B cell (primary cell): Measurements from ENCODE around the gene ST6GAL1. TPM values are rescaled to one million over a fixed set of nuclear protein-coding genes. Genes with fewer than 3 reads are reported as not detected.

Experiments used
- ATAC-seq: fragments of 200-7000 bp; cut with Tn5 transposase; one replicate; pipeline ENCODE4 v1.10.0; 2021; ENCODE audit warnings: low read depth, mild to moderate bottlenecking, moderate number of reproducible peaks, moderate library complexity
- CTCF ChIA-PET: fragments of 350-600 bp; sonication (Branson Sonifier 250); formaldehyde crosslinking; loops from one replicate; lab custom pipeline; 2021; ENCODE audit warnings: antibody characterized with exemption, inconsistent platforms; lab: Charles Lee
- POLR2A ChIA-PET: fragments of 350-600 bp; sonication (Branson Sonifier 250); formaldehyde crosslinking; loops from one replicate; lab custom pipeline; 2021; ENCODE audit warnings: antibody characterized with exemption; lab: Charles Lee
- DNase-seq: peaks from one replicate; pipeline ENCODE4 v3.0.0; 2013
- H2AFZ ChIP-seq: 2 replicates; pipeline ENCODE4 v1.6.1; 2012; ENCODE audit warnings: mild to moderate bottlenecking, low read depth, low read length; ENCODE audit not compliant: insufficient read depth, poor library complexity, severe bottlenecking
- H3K27ac ChIP-seq, 2 donors: 1 replicate in 1 of 2; 2 replicates in 1 of 2; pipeline ENCODE4 v1.5.1; 2012 to 2013; ENCODE audit warnings: low read length in 2 of 2, mild to moderate bottlenecking in 2 of 2, moderate library complexity in 1 of 2
- H3K27me3 ChIP-seq, 4 experiments: fragments of 200-600 bp in 1 of 4; sonication (generic) in 1 of 4; replicated peaks in 1 of 4; 1 replicate in 2 of 4; 2 replicates in 2 of 4; pipeline versions ENCODE4 v1.6.1 to v1.7.0; 2013 to 2016; ENCODE audit warnings: low read length in 3 of 4, mild to moderate bottlenecking in 2 of 4, mixed read lengths in 1 of 4, moderate library complexity in 1 of 4; ENCODE audit not compliant: insufficient read depth in 4 of 4, control insufficient read depth in 3 of 4; ENCODE audit errors: control extremely low read depth in 1 of 4
- H3K36me3 ChIP-seq, 2 experiments: replicated peaks in 1 of 2; 1 replicate in 1 of 2; 2 replicates in 1 of 2; pipeline versions ENCODE4 v1.6.1 to v1.7.1; 2013; ENCODE audit warnings: low read length in 1 of 2; ENCODE audit not compliant: insufficient read depth in 2 of 2, control insufficient read depth in 1 of 2; ENCODE audit errors: control extremely low read depth in 1 of 2, extremely low read depth in 1 of 2
- H3K4me1 ChIP-seq, 2 donors: fragments of 200-600 bp in 1 of 2; sonication (generic) in 1 of 2; 1 replicate in 1 of 2; 2 replicates in 1 of 2; pipeline versions ENCODE4 v1.5.1 to v1.6.1; 2013 to 2017; ENCODE audit warnings: low read length in 2 of 2; ENCODE audit not compliant: control insufficient read depth in 2 of 2, insufficient read depth in 2 of 2
- H3K4me2 ChIP-seq: replicated peaks from 2 replicates; pipeline ENCODE3; 2012; ENCODE audit warnings: mild to moderate bottlenecking, low read depth, low read length; ENCODE audit not compliant: poor library complexity, severe bottlenecking
- H3K4me3 ChIP-seq, 5 experiments: fragments of 200-600 bp in 1 of 5; sonication (generic) in 1 of 5; 1 replicate in 3 of 5; 2 replicates in 2 of 5; pipeline versions ENCODE4 v1.5.1 to v1.7.0; 2011 to 2016; ENCODE audit warnings: low read length in 4 of 5, mild to moderate bottlenecking in 4 of 5, low read depth in 2 of 5, control low read depth in 1 of 5, moderate library complexity in 1 of 5; ENCODE audit not compliant: insufficient read depth in 1 of 5; ENCODE audit errors: control extremely low read depth in 1 of 5, extremely low read depth in 1 of 5
- H3K79me2 ChIP-seq: fragments of 200-600 bp; sonication (generic); one replicate; pipeline ENCODE4 v1.6.0; 2016; ENCODE audit warnings: low read length; ENCODE audit not compliant: control insufficient read depth, insufficient read depth
- H3K9ac ChIP-seq: fragments of 200-600 bp; sonication (generic); 2 replicates; pipeline ENCODE4 v1.6.1; 2017; ENCODE audit warnings: mild to moderate bottlenecking, low read length, moderate library complexity
- H3K9me3 ChIP-seq, 3 donors: one replicate each; pipeline versions ENCODE4 v1.6.1 to v1.7.1; 2013; ENCODE audit warnings: low read length in 2 of 3; ENCODE audit not compliant: control insufficient read depth in 2 of 3, insufficient read depth in 1 of 3; ENCODE audit errors: control extremely low read depth in 1 of 3
- H4K20me1 ChIP-seq: 2 replicates; pipeline ENCODE4 v1.6.0; 2012; ENCODE audit warnings: mild to moderate bottlenecking, low read length; ENCODE audit not compliant: insufficient read depth, control insufficient read depth, poor library complexity, severe bottlenecking
- H3K27ac Mint-ChIP-seq: one replicate; pipeline ENCODE4 v1.8.0; 2021; ENCODE audit warnings: mixed read lengths
- H3K27me3 Mint-ChIP-seq: one replicate; pipeline ENCODE4 v1.8.0; 2021; ENCODE audit warnings: mixed read lengths
- H3K4me1 Mint-ChIP-seq: one replicate; pipeline ENCODE4 v1.8.0; 2021; ENCODE audit warnings: mixed read lengths
- H3K4me3 Mint-ChIP-seq: one replicate; pipeline ENCODE4 v1.8.0; 2021; ENCODE audit warnings: mixed read lengths
- H3K9me3 Mint-ChIP-seq: one replicate; pipeline ENCODE4 v1.8.0; 2022; ENCODE audit warnings: mixed read lengths; ENCODE audit not compliant: insufficient read depth
- EZH2 ChIP-seq: IDR thresholded peaks from 2 replicates; pipeline ENCODE4 v1.6.1; 2012; ENCODE audit warnings: borderline replicate concordance, low read depth, mild to moderate bottlenecking, moderate library complexity, low read length; ENCODE audit not compliant: insufficient read depth, poor library complexity, severe bottlenecking
- WGBS: methylation state at CpG from one replicate; pipeline ENCODE4 v1.1.5; 2013; ENCODE audit warnings: missing lambda C conversion rate; ENCODE audit not compliant: insufficient coverage; 5-methylcytosine and 5-hydroxymethylcytosine counted together
- intact Hi-C: fragments of 100-400 bp; cut with micrococcal nuclease; formaldehyde crosslinking; loops from one replicate; pipeline ENCODE4 v1.10.0; 2022
- polyA plus RNA-seq: library from polyadenylated mRNA; depleted of rRNA; stranded (reverse); fragments of >200 nt; gene quantifications from 2 replicates; pipeline ENCODE4 v1.2.3, GENCODE V29; 2012
- total RNA-seq, 2 donors: library from RNA; stranded (reverse); fragments of 120-200 nt in 1 of 2; gene quantifications; 1 replicate in 1 of 2; 2 replicates in 1 of 2; pipeline versions ENCODE4 v1.2.3 to v1.2.4, GENCODE V29; 2013 to 2022
- TF ChIP-seq, protein P1 (sequence below): fragments of 200-600 bp; IDR thresholded peaks from one replicate; pipeline ENCODE4 v1.8.0; 2022; ENCODE audit warnings: antibody characterized with exemption, mild to moderate bottlenecking

ST6GAL1 gene
- total and polyA plus RNA-seq, 2 donors (not counting 1 experiment from before 2014, with no cell fraction given): 174 to 563 TPM

DNA sequence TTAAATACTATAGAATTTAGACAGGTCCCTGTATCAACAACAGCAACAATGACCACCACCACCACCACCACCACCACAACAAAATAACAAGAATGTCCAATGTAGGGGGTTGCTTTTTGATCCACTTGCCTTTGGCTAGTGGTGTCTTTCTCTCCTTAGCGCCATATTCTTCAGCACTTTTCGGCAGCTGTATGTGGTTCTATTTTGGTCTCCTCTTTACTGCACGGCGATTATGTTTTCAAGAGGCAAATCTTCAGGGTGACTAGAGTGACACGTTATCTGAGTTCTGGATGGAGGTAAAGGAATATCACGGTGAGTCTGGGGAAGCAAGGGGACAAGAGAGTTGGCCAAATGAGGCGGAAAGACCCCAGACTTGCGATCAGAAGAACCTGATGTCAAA, 56.1 kb downstream of the ST6GAL1 start:
- peak overlapping the region; percentile 59 for H3K4me2 ChIP-seq
- Mint-ChIP-seq H3K27ac (peak overlapping the region; percentile 97), H3K4me3 (peak overlapping the region; percentile 82), H3K9me3 (no peaks in the 10 kb centered on the region), H3K27me3 (no peaks in the 10 kb centered on the region), H3K4me1 (peaks cover 87% of the 10 kb centered on the region)
- H3K4me3 ChIP-seq: peak overlapping the region in 3 of 5 experiments; percentile 3 to 48 (median 20)
- TF ChIP-seq, protein P1, sequence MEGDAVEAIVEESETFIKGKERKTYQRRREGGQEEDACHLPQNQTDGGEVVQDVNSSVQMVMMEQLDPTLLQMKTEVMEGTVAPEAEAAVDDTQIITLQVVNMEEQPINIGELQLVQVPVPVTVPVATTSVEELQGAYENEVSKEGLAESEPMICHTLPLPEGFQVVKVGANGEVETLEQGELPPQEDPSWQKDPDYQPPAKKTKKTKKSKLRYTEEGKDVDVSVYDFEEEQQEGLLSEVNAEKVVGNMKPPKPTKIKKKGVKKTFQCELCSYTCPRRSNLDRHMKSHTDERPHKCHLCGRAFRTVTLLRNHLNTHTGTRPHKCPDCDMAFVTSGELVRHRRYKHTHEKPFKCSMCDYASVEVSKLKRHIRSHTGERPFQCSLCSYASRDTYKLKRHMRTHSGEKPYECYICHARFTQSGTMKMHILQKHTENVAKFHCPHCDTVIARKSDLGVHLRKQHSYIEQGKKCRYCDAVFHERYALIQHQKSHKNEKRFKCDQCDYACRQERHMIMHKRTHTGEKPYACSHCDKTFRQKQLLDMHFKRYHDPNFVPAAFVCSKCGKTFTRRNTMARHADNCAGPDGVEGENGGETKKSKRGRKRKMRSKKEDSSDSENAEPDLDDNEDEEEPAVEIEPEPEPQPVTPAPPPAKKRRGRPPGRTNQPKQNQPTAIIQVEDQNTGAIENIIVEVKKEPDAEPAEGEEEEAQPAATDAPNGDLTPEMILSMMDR: no peak
- no peak for TF ChIP-seq EZH2
- ATAC-seq: peak; percentile 5
- H3K4me1 ChIP-seq: peaks cover 66 to 83% of the 10 kb centered on the region in 2 donors
- ChIA-PET CTCF (interaction anchor here (0.8 to 1.7 kb wide), 9 partner anchors 8 to 137 kb away, joined by 3 to 6 read pairs (median 4); no protein-coding TSS in a partner anchor), POLR2A (interaction anchor here (0.6 to 1.5 kb wide), 7 partner anchors 10 to 97 kb away, joined by 4 to 7 read pairs (median 5); no protein-coding TSS in a partner anchor)
- peaks cover 0 to 30% of the 10 kb centered on the region in 2 experiments for H3K36me3 ChIP-seq
- no peaks in the 10 kb centered on the region for H4K20me1 ChIP-seq
- H3K9me3 ChIP-seq: peaks cover 0 to under 1% (median 0%) of the 10 kb centered on the region in 3 donors
- H3K9ac ChIP-seq: peak overlapping the region; percentile 25
- WGBS: 57% methylated on average over 6 of the region's 8 CpGs
- H3K27me3 ChIP-seq: no peaks in the 10 kb centered on the region
- peak; percentile 42 for DNase-seq
- intact Hi-C loops: loop anchor here (1.0 to 5.0 kb wide), 2 partner anchors 11 to 41 kb away; no protein-coding TSS in a partner anchor
- no peak overlapping the region for H2AFZ ChIP-seq
- H3K79me2 ChIP-seq: peaks cover 72% of the 10 kb centered on the region
- peak overlapping the region; percentile 78 to 80 for H3K27ac ChIP-seq

DNA sequence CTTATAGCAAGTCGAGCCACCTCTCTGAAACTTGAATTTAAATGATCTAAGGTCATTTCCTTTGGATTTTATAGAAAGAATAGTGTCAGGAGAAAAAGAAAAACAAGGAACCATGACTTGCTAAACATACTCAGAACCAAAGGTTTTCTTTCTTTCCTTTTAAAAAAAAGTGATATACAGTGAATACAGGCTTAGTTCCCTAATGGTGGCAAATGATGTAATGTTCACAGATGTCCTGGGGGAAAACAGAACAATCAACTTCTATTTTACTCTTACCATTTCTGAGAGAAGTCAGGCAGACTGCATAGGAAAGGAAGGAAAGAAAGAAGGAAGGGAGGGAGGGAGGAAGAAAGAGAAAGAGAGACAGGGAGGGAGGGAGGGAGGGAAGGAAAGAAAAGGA, 56.5 kb downstream of the ST6GAL1 start:
- DNase-seq: peak; percentile 40
- intact Hi-C loops: loop anchor here (1.0 to 5.0 kb wide), 2 partner anchors 10 to 40 kb away; no protein-coding TSS in a partner anchor

More for the DNA sequence above, 56.5 kb downstream of the ST6GAL1 start:
- TF ChIP-seq, protein P1: no peak
- TF ChIP-seq EZH2: no peak
- Histone ChIP-seq H3K9me3 (peaks cover 0 to 4% (median 0%) of the 10 kb centered on the region in 3 donors), H3K4me2 (peak overlapping the region; percentile 59), H3K27ac (peak overlapping the region; percentile 78 to 80), H3K9ac (peak overlapping the region; percentile 25), H3K27me3 (no peaks in the 10 kb centered on the region), H2AFZ (no peak overlapping the region), H3K79me2 (peaks cover 76% of the 10 kb centered on the region), H3K36me3 (peaks cover 0 to 30% of the 10 kb centered on the region in 2 experiments), H4K20me1 (no peaks in the 10 kb centered on the region), H3K4me3 (peak overlapping the region in 1 of 5 experiments; percentile 48), H3K4me1 (peaks cover 70 to 83% of the 10 kb centered on the region in 2 donors)
- H3K9me3 Mint-ChIP-seq: no peaks in the 10 kb centered on the region
- ChIA-PET CTCF (interaction anchor here (0.6 kb wide), 1 partner anchor 153 kb away, joined by 3 read pairs; no protein-coding TSS in a partner anchor), POLR2A (interaction anchor here (1.1 to 1.2 kb wide), 2 partner anchors 10 to 35 kb away, joined by 6 to 7 read pairs; no protein-coding TSS in a partner anchor)
- H3K4me3 Mint-ChIP-seq: peak overlapping the region; percentile 82
- WGBS: no CpG with 5 or more reads among the region's 1 CpG
- peak overlapping the region; percentile 97 for H3K27ac Mint-ChIP-seq
- ATAC-seq: no peak
- no peaks in the 10 kb centered on the region for H3K27me3 Mint-ChIP-seq
- H3K4me1 Mint-ChIP-seq: peaks cover 87% of the 10 kb centered on the region
